DOHH2 (cell line): ENCODE results near the gene ADCY4.

Experiments used
- EZH2phosphoT487 ChIP-seq: fragments of 200-600 bp; sonication (generic); IDR thresholded peaks from 2 replicates; pipeline ENCODE4 v1.6.1; 2017; ENCODE audit warnings: borderline replicate concordance, mild to moderate bottlenecking, antibody characterized with exemption, low read length, moderate library complexity, mixed read lengths
- TF ChIP-seq, protein P1 (sequence below): fragments of 200-600 bp; sonication (generic); IDR thresholded peaks from one replicate; pipeline ENCODE4 v1.5.1; 2014; ENCODE audit warnings: antibody characterized with exemption, mild to moderate bottlenecking, low read depth, low read length; ENCODE audit not compliant: poor library complexity, severe bottlenecking

DNA sequence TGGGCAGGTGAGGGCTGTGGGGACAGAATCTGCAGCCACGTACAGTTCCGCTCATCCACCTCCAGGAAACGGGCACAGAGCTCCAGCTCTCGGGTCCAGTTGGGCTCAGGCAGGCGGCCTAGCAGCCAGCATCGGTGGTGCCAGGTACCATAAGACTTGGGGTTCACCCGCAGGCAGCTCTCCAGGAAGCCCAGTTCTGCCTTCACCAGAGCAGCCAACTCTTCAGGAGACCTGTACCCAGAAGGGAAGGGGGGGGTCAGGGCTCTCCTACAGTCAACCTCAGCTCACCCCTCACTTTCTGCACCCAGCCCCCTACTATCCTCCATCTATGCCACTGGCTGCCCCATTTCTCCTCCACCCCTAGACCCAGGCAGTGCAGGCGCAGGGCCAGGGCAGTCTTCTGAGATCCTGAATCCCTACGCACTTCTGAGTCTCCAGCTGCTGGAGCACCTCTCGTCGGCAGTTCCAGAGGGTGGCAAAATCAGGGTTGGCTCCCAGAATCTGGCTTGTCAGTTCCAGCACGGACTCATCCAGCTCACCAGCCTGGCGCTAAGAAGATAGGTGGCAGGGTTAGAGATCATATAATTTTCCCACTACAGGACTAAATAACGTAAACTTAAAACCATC, 64.8 kb downstream of the ADCY4 start:
- TF ChIP-seq, protein P1, sequence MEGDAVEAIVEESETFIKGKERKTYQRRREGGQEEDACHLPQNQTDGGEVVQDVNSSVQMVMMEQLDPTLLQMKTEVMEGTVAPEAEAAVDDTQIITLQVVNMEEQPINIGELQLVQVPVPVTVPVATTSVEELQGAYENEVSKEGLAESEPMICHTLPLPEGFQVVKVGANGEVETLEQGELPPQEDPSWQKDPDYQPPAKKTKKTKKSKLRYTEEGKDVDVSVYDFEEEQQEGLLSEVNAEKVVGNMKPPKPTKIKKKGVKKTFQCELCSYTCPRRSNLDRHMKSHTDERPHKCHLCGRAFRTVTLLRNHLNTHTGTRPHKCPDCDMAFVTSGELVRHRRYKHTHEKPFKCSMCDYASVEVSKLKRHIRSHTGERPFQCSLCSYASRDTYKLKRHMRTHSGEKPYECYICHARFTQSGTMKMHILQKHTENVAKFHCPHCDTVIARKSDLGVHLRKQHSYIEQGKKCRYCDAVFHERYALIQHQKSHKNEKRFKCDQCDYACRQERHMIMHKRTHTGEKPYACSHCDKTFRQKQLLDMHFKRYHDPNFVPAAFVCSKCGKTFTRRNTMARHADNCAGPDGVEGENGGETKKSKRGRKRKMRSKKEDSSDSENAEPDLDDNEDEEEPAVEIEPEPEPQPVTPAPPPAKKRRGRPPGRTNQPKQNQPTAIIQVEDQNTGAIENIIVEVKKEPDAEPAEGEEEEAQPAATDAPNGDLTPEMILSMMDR, result no peak
- TF ChIP-seq EZH2phosphoT487, result no peak
